Peyer's patch (tissue), 4 donors: ENCODE results near the gene EIF3A. TPM values are rescaled to one million over a fixed set of nuclear protein-coding genes. Genes with fewer than 3 reads are reported as not detected.
"Not testable (repeated sequence)": the region's sequence is repeated elsewhere in the genome, so short reads cannot be mapped to it uniquely, and the experiment has no call there.

Source experiments
- DNase-seq, 3 donors: peaks; one replicate each; pipeline ENCODE4 v3.0.0-alpha.2; 2017 to 2019
- H3K27ac ChIP-seq, 4 donors: fragments of 200-600 bp; sonication (generic); one replicate each; pipeline ENCODE4 v1.5.1; 2016 to 2019
- H3K27me3 ChIP-seq, 2 donors: fragments of 200-600 bp; sonication (generic); one replicate each; pipeline ENCODE4 v1.5.1; 2019
- H3K36me3 ChIP-seq, 3 donors: fragments of 200-600 bp; sonication (generic); one replicate each; pipeline ENCODE4 v1.5.1; 2016 to 2019
- H3K4me1 ChIP-seq, 4 donors: fragments of 200-600 bp; sonication (generic); one replicate each; pipeline ENCODE4 v1.5.1; 2016 to 2019
- H3K4me3 ChIP-seq, 4 donors: fragments of 200-600 bp; sonication (generic); 1 replicate in 3 of 4; 2 replicates in 1 of 4; pipeline ENCODE4 v1.5.1; 2016 to 2019; ENCODE audit warnings: mild to moderate bottlenecking in 1 of 4
- H3K9me3 ChIP-seq, 4 donors: fragments of 200-600 bp; sonication (generic); one replicate each; pipeline ENCODE4 v1.5.1; 2016 to 2019; ENCODE audit warnings: mild to moderate bottlenecking in 1 of 4
- CTCF ChIP-seq, 6 experiments: fragments of 450-650 bp in 4 of 6; fragments of 200-600 bp in 2 of 6; sonication (generic) in 1 of 6; IDR thresholded peaks; one replicate each; pipeline ENCODE4 v1.5.1; 2017 to 2019; ENCODE audit warnings: antibody characterized with exemption in 6 of 6, mild to moderate bottlenecking in 3 of 6, moderate library complexity in 1 of 6
- POLR2A ChIP-seq, 2 donors: fragments of 450-650 bp; IDR thresholded peaks; one replicate each; pipeline ENCODE4 v1.5.1; 2017; ENCODE audit warnings: antibody characterized with exemption in 2 of 2, mild to moderate bottlenecking in 2 of 2, moderate library complexity in 2 of 2
- total RNA-seq, 4 donors: library from RNA; depleted of rRNA; stranded (reverse); fragments of >200 nt; gene quantifications; one replicate each; pipeline ENCODE4 v1.1.0, GENCODE V29; 2016

Gene EIF3A
- total RNA-seq, 4 donors from 2014 or later: 69.5 to 266 (median 89.5) TPM

GRCh38 chr10:119103241-119103902, 22.8 kb upstream of the EIF3A start:
- no peak for TF ChIP-seq CTCF (IDR thresholded peaks at IDR 0.05)
- TF ChIP-seq POLR2A (IDR thresholded peaks at IDR 0.05): no peak
- Histone ChIP-seq H3K27ac (peak overlapping the region; percentile 19 to 88 (median 52)), H3K27me3 (no peaks in the 10 kb centered on the region), H3K9me3 (no peaks in the 10 kb centered on the region), H3K4me3 (no peak overlapping the region), H3K4me1 (peaks cover 0 to 9% (median 6%) of the 10 kb centered on the region in 4 donors), H3K36me3 (peaks cover 0 to 5% (median 0%) of the 10 kb centered on the region in 3 donors)
- no peak for DNase-seq

GRCh38 chr10:119101366-119102098, 20.9 kb upstream of the EIF3A start:
- DNase-seq: no peak
- TF ChIP-seq CTCF (IDR thresholded peaks at IDR 0.05): no peak
- no peak for TF ChIP-seq POLR2A (IDR thresholded peaks at IDR 0.05)
- Histone ChIP-seq H3K4me1 (peaks cover 0 to 9% (median 6%) of the 10 kb centered on the region in 4 donors), H3K4me3 (no peak overlapping the region), H3K27ac (peak overlapping the region in 3 of 4 donors; percentile 51 to 80 (median 79)), H3K36me3 (no peaks in the 10 kb centered on the region), H3K9me3 (no peaks in the 10 kb centered on the region), H3K27me3 (no peaks in the 10 kb centered on the region)

- Histone ChIP-seq H3K9me3 (no peaks in the 10 kb centered on the region), H3K36me3 (no peaks in the 10 kb centered on the region), H3K27me3 (no peaks in the 10 kb centered on the region), H3K4me3 (no peak overlapping the region), H3K4me1 (peaks cover 0 to 6% (median 6%) of the 10 kb centered on the region in 4 donors), H3K27ac (peak overlapping the region in 3 of 4 donors; percentile 51 to 80 (median 79))
- TF ChIP-seq CTCF (IDR thresholded peaks at IDR 0.05): no peak
- no peak for TF ChIP-seq POLR2A (IDR thresholded peaks at IDR 0.05)
- no peak for DNase-seq
Observed at GRCh38 chr10:119100434-119101238, 20.0 kb upstream of the EIF3A start.

- H3K9me3 ChIP-seq: no peaks in the 10 kb centered on the region
- no peak overlapping the region for H3K4me3 ChIP-seq
- H3K4me1 ChIP-seq: peaks cover 0 to 6% (median 0%) of the 10 kb centered on the region in 4 donors
- DNase-seq: no peak
- TF ChIP-seq POLR2A (IDR thresholded peaks at IDR 0.05): no peak
- no peak for TF ChIP-seq CTCF (IDR thresholded peaks at IDR 0.05)
- H3K27me3 ChIP-seq: no peaks in the 10 kb centered on the region
- H3K27ac ChIP-seq: no peak overlapping the region
- H3K36me3 ChIP-seq: no peaks in the 10 kb centered on the region
Observed at GRCh38 chr10:119098576-119098975, 18.0 kb upstream of the EIF3A start.

GRCh38 chr10:119096641-119097415, 16.2 kb upstream of the EIF3A start:
- H3K4me3 ChIP-seq, H3K27ac ChIP-seq, H3K27me3 ChIP-seq, H3K4me1 ChIP-seq, H3K36me3 ChIP-seq, DNase-seq, H3K9me3 ChIP-seq: not testable (repeated sequence)
